Calu3 (cell line): ENCODE data around the gene LSP1. TPM values are rescaled to one million over a fixed set of nuclear protein-coding genes. Genes with fewer than 3 reads are reported as not detected.

Experiments
- BruUV-seq: library from RNA; stranded (reverse); fragments of 400-500 nt; replicated peaks from 2 replicates; lab custom pipeline; 2021; lab: Mats Ljungman, UMichigan
- CTCF ChIA-PET: fragments of 300-600 bp; sonication (Branson Sonifier 250); formaldehyde crosslinking; loops from one replicate; lab custom pipeline; 2022; ENCODE audit warnings: antibody characterized with exemption; lab: Charles Lee
- DNase-seq: peaks from one replicate; pipeline ENCODE4 v3.0.0; 2022
- H3K27ac Mint-ChIP-seq: one replicate; pipeline ENCODE4 v1.8.0; 2022; ENCODE audit warnings: mixed read lengths; ENCODE audit not compliant: unreplicated experiment
- H3K27me3 Mint-ChIP-seq: one replicate; pipeline ENCODE4 v1.8.0; 2022; ENCODE audit warnings: mixed read lengths; ENCODE audit not compliant: unreplicated experiment
- H3K36me3 Mint-ChIP-seq: one replicate; pipeline ENCODE4 v1.8.0; 2022; ENCODE audit warnings: mild to moderate bottlenecking, moderate library complexity, mixed read lengths; ENCODE audit not compliant: insufficient read depth, unreplicated experiment
- H3K4me1 Mint-ChIP-seq: one replicate; pipeline ENCODE4 v1.8.0; 2022; ENCODE audit warnings: mild to moderate bottlenecking, low read depth, mixed read lengths; ENCODE audit not compliant: unreplicated experiment
- H3K4me3 Mint-ChIP-seq: one replicate; pipeline ENCODE4 v1.8.0; 2022; ENCODE audit warnings: mild to moderate bottlenecking, low read depth, moderate library complexity, mixed read lengths; ENCODE audit not compliant: unreplicated experiment
- H3K9me3 Mint-ChIP-seq: one replicate; pipeline ENCODE4 v1.8.0; 2022; ENCODE audit warnings: low read depth, mixed read lengths; ENCODE audit not compliant: unreplicated experiment
- intact Hi-C: fragments of 100-400 bp; cut with micrococcal nuclease; formaldehyde crosslinking; loops from one replicate; pipeline ENCODE4 v1.10.0; 2022; ENCODE audit not compliant: unreplicated experiment
- total RNA-seq: library from RNA; stranded (reverse); gene quantifications from 2 replicates; pipeline ENCODE4 v1.2.3, GENCODE V29; 2022
- TF ChIP-seq, protein P1 (sequence below): fragments of 200-600 bp; IDR thresholded peaks from one replicate; pipeline ENCODE4 v1.8.0; 2022; ENCODE audit warnings: antibody characterized with exemption; ENCODE audit not compliant: unreplicated experiment

The LSP1 gene
- total RNA-seq, 1 experiment from 2014 or later, result not detected

DNA sequence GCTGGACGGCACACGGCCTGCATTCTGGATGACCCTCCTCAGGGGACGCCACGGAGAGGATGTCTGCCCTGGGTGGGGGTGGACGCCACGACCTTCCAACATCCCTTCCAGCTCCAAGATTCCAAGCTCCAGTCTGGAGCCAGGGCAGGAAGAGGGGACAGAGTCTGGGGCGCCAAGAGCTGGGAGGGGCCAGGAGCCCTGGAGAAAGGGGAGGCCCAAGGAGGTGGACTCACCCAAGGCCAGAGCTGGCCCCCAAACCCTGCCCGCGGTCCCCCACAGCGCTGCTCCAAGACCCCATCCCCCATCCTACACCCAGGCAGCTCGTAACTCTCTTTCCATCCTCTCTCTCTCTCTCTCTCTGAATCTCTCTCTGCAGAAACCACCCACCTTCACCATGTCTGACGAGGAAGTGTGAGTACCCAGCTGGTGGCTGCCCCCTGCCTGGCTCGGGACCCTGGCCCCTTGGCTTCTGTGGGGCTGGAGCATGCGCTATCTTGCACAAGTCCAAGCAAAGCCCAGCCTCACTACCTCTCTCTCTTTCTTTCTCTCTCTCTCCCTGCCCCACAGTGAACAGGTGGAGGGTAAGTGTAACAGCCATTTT lies 69.7 kb downstream of the LSP1 start:
- Mint-ChIP-seq H3K4me1 (peaks cover 8% of the 10 kb centered on the region), H3K27me3 (peaks cover 70% of the 10 kb centered on the region), H3K36me3 (no peaks in the 10 kb centered on the region), H3K4me3 (no peak overlapping the region), H3K9me3 (no peaks in the 10 kb centered on the region), H3K27ac (no peak overlapping the region)
- DNase-seq, result no peak
- no TSS peak for BruUV-seq
- TF ChIP-seq, protein P1, sequence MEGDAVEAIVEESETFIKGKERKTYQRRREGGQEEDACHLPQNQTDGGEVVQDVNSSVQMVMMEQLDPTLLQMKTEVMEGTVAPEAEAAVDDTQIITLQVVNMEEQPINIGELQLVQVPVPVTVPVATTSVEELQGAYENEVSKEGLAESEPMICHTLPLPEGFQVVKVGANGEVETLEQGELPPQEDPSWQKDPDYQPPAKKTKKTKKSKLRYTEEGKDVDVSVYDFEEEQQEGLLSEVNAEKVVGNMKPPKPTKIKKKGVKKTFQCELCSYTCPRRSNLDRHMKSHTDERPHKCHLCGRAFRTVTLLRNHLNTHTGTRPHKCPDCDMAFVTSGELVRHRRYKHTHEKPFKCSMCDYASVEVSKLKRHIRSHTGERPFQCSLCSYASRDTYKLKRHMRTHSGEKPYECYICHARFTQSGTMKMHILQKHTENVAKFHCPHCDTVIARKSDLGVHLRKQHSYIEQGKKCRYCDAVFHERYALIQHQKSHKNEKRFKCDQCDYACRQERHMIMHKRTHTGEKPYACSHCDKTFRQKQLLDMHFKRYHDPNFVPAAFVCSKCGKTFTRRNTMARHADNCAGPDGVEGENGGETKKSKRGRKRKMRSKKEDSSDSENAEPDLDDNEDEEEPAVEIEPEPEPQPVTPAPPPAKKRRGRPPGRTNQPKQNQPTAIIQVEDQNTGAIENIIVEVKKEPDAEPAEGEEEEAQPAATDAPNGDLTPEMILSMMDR, result no peak
- intact Hi-C loops, result no loop called here
- CTCF ChIA-PET, result interaction anchor here (0.5 to 1.6 kb wide), 2 partner anchors 40 to 201 kb away, joined by 4 to 6 read pairs; no protein-coding TSS in a partner anchor

DNA sequence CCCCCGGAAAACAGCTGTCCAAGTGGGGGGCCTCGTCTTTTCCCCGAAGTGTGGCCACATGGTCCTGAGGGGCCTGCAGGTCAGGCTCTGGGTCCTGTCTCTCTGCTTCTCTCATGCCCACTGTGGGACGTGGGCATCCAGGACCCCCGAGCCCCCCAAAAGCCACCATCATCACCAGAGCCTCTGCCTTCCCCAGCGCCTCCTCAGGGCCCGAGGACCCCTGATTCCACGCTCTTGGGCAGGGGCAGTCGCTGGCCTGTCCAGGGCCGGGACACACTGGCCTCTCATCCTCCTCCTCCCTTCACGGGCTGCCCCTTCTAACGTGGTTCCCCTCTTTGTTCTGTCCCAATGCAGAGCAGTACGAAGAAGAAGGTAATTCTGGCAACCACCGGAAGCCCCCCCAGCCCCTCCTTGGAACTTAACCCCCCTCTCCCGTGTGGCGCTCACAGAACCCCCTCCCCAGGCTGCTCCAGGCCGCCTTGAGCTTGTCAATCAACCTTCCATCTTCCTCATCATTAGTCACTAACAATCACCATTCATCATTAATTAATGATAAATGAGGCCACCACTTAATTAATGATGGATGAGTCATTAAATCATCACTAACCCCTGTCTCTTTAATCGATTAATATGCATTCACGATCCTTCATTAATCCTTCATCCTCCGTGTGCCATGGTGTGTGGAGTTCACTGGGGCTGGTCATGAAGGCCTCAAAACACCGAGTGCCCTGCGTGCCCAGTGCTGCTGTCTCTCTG lies 70.5 kb downstream of the LSP1 start:
- peaks cover 8% of the 10 kb centered on the region for H3K4me1 Mint-ChIP-seq
- CTCF ChIA-PET, result no interaction called here
- intact Hi-C loops, result no loop called here
- BruUV-seq, result no TSS peak
- no peaks in the 10 kb centered on the region for H3K36me3 Mint-ChIP-seq
- H3K4me3 Mint-ChIP-seq, result no peak overlapping the region
- no peaks in the 10 kb centered on the region for H3K9me3 Mint-ChIP-seq
- H3K27ac Mint-ChIP-seq, result no peak overlapping the region
- no peak for DNase-seq
- peaks cover 70% of the 10 kb centered on the region for H3K27me3 Mint-ChIP-seq
- TF ChIP-seq, protein P1, result no peak

- intact Hi-C loops, result no loop called here
- H3K4me1 Mint-ChIP-seq, result peaks cover 8% of the 10 kb centered on the region
- no peaks in the 10 kb centered on the region for H3K9me3 Mint-ChIP-seq
- no peaks in the 10 kb centered on the region for H3K36me3 Mint-ChIP-seq
- BruUV-seq, result no TSS peak
- DNase-seq, result no peak
- TF ChIP-seq, protein P1, result no peak
- peaks cover 75% of the 10 kb centered on the region for H3K27me3 Mint-ChIP-seq
- CTCF ChIA-PET, result no interaction called here
- H3K4me3 Mint-ChIP-seq, result no peak overlapping the region
- no peak overlapping the region for H3K27ac Mint-ChIP-seq
Measured at GRCh38 chr11:1924181-1924580, 71.3 kb downstream of the LSP1 start.

DNA sequence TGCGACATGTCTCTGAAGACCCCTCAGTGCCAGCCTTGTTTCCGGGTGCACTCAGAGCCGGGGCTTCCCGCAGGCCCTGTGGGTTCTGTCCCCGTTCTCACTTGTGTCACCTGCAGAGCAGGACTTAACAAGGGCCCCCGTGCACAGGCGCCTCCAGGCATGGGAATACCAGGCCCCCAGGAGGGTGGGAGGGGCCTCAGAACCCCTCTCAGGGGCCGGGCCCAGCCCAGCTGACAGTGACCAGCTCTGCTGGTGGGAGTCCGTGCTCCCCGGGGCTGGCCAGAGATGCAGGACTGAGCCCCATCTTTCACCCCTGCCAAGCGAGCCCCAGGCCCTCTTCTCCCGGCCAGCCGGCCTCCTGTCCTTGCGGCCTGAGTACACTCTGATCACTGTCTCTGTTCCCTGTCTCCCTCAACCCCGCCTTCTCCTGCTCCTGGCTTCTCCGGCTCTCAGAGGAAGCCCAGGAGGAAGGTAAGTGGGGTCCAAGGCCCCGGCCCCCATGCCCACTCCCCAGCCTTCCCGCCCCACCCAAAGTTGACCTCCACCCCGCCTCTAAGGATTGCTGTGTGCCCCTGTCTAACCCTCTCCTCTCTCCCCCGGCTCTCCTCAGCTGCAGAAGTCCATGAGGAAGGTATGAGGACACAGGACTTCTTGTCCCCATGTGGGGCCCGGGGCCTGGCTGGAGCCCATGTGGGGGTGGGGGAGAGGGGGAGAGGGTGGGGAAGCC lies 71.9 kb downstream of the LSP1 start:
- DNase-seq, result no peak
- no peaks in the 10 kb centered on the region for H3K9me3 Mint-ChIP-seq
- CTCF ChIA-PET, result no interaction called here

More for the DNA sequence above, 71.9 kb downstream of the LSP1 start:
- intact Hi-C loops, result no loop called here
- H3K27ac Mint-ChIP-seq, result no peak overlapping the region
- no peaks in the 10 kb centered on the region for H3K36me3 Mint-ChIP-seq
- H3K27me3 Mint-ChIP-seq, result peaks cover 75% of the 10 kb centered on the region
- TF ChIP-seq, protein P1, result no peak
- no TSS peak for BruUV-seq
- H3K4me1 Mint-ChIP-seq, result peaks cover 8% of the 10 kb centered on the region
- H3K4me3 Mint-ChIP-seq, result no peak overlapping the region
